22Rv1 (cell line): ENCODE measurements around the gene RPS6KL1.

Experiments
- ZFX ChIP-seq: fragments of 450-650 bp; IDR thresholded peaks from 2 replicates; pipeline ENCODE4 v1.6.1; 2017; ENCODE audit warnings: antibody characterized with exemption, borderline replicate concordance
- TF ChIP-seq, protein P1 (sequence below): fragments of 450-650 bp; IDR thresholded peaks from 2 replicates; pipeline ENCODE4 v1.5.1; 2017; ENCODE audit warnings: mild to moderate bottlenecking

DNA sequence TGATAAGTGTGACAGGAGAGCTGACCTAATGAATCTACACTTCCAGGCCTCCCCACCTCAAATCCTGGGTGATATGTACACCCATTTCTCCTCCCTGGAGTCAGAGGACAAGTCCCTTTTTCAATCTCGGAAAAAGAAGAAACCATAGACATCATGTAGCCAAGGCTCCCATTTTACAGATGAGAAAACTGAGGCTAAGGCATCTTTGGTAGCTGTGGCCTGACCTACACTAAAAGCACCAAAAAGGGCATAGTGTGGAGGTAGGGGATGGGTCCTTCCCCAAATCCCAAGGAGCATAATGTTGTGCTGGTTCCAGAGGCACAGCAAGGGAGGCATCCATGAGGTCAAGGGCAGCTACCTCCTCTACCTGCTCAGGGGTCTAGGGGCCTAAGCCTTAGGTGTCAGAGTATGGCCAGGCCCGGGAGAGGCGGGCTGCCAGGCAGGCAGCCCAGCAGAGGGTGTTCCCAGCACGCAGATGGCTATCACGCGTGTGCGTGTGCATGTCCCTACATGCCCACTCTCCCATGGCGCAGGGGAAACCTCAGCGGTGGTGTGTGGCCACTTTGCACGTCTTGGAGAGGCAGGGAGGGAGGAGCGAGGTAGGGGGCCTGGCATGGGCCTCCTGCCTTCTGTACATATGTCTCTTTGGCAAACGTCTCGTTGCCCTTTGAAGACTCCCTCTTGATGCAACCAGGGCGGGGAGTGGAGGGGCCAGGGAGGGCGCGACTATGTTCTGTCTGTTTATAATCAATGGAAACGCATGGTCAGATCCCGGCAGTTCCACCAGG is 29.8 kb upstream of the RPS6KL1 start:
- TF ChIP-seq, protein P1, sequence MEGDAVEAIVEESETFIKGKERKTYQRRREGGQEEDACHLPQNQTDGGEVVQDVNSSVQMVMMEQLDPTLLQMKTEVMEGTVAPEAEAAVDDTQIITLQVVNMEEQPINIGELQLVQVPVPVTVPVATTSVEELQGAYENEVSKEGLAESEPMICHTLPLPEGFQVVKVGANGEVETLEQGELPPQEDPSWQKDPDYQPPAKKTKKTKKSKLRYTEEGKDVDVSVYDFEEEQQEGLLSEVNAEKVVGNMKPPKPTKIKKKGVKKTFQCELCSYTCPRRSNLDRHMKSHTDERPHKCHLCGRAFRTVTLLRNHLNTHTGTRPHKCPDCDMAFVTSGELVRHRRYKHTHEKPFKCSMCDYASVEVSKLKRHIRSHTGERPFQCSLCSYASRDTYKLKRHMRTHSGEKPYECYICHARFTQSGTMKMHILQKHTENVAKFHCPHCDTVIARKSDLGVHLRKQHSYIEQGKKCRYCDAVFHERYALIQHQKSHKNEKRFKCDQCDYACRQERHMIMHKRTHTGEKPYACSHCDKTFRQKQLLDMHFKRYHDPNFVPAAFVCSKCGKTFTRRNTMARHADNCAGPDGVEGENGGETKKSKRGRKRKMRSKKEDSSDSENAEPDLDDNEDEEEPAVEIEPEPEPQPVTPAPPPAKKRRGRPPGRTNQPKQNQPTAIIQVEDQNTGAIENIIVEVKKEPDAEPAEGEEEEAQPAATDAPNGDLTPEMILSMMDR, result no peak
- TF ChIP-seq ZFX, result no peak
